Liver (tissue), 5 donors: ENCODE results near the gene FGF14. TPM values are rescaled to one million over a fixed set of nuclear protein-coding genes. Genes with fewer than 3 reads are reported as not detected.

Experiments used
- polyA plus RNA-seq, 2 donors: library from polyadenylated mRNA; stranded (reverse) in 1 of 2; unstranded in 1 of 2; fragments of 200-250 nt in 1 of 2; fragments of >200 nt in 1 of 2; fragmentation: Nextera tagmentation in 1 of 2; extraction: Ambion mirVana in 1 of 2; gene quantifications; one replicate each; pipeline versions ENCODE4 v1.2.1 to v1.2.3, GENCODE V29; 2013 to 2015
- small RNA-seq: library from RNA; depleted of rRNA; stranded (forward); fragments of <200 nt; gene quantifications from one replicate; pipeline ENCODE3, GENCODE V24; 2014
- total RNA-seq, 2 donors: library from RNA; depleted of rRNA; stranded (reverse); fragments of >200 nt; gene quantifications; one replicate each; pipeline ENCODE4 v1.2.3, GENCODE V29; 2014
- donor health status: healthy.
- donor health status: healthy.
- donor health status: healthy.

The FGF14 gene
- total and polyA plus RNA-seq, 4 donors: 0.05 to 3.3 (median 1.0) TPM

Small RNA genes within 50 kb of the gene (small RNA-seq; reads per million reads assigned to genes)
- not detected for gene MIR2681
- gene MIR4705: 0.07 reads per million
- not detected for gene RNU1-24P
- not detected for gene RNY1P2
- gene RPL39P29: not detected

Other genes with a start within 250 kb of the FGF14 start
- 10 to 100 TPM; 28.2 to 55.6 TPM for gene TPP2, start 194.9 kb upstream of the FGF14 start, total RNA-seq
- gene TPP2, start 194.9 kb upstream of the FGF14 start, polyA plus RNA-seq: 10 to 100 TPM; 14.0 to 16.6 TPM